ENCODE measurements around the gene APLNR.

DNA sequence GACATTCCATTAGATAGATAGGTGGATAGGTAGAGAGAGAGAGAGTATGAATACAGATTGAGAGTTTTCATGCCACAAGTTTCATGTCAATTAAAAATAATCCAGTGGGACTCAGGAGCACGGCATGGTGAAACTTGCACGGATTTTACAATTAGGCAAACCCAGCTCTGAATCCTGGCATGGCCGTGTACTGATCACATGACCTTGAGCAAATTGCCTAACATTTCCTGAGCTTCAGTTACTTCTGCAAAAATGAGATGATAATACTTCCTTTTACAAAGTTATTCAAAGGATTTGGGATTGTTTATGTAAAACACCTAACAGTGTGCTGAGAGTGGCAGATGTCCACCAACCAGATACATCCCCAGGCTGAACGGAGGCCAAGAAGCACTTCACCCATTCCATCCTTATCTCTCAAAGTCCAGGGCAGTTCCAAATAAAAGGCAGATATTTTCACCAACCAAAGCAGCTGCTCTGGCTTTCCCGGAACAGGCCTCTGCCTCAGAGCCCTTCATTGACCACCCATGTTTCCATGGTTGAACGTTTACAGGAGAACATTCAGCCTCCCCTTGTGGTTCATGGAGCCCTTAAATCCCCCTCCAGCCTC, 17.9 kb downstream of the APLNR start:
- TF ChIP-seq CTCF (IDR thresholded peaks at IDR 0.05; ENCODE audit: borderline replicate concordance, extremely low read depth, low read length, poor library complexity, severe bottlenecking) (no peak), EZH2 (IDR thresholded peaks at IDR 0.05; ENCODE audit: borderline replicate concordance, low read depth, low read length, severe bottlenecking) (no peak)
